ENCODE results near the gene ZCCHC10. TPM values are rescaled to one million over a fixed set of nuclear protein-coding genes. Genes with fewer than 3 reads are reported as not detected.
"Not testable (repeated sequence)": the region's sequence is repeated elsewhere in the genome, so short reads cannot be mapped to it uniquely, and the experiment has no call there.

The ZCCHC10 gene
- total and polyA plus RNA-seq, 2 donors: 30.5 to 38.6 TPM

DNA sequence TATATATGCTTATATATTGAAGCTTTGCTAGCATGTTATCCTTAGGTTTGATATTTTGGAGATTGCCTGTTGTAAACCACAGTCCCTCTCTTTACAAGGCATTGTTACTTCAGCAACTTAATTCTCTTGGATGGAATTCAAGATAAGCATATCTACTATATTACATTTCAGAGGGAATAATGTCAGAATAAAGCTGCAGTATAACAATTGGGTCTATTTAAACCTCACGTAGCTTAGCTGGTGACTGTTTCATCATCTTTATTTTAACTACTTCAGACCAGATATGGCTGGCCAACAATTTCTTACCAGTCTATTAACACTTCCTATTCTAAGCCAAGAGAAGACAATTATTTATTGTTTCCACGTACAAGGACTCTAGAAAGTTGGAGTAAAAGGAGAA, 27.1 kb downstream of the ZCCHC10 start:
- 72% methylated on average over 2 of the region's 2 CpGs for WGBS
- Histone ChIP-seq H3K4me1 (ENCODE audit: control insufficient read depth in 2 of 2, insufficient read depth in 2 of 2, low read length in 2 of 2) (no peaks in the 10 kb centered on the region), H3K27ac (ENCODE audit: low read depth in 1 of 2, low read length in 1 of 2) (no peak overlapping the region), H3K9me3 (ENCODE audit: control insufficient read depth in 2 of 2, insufficient read depth in 1 of 2, low read length in 1 of 2) (no peaks in the 10 kb centered on the region), H3K36me3 (ENCODE audit: control insufficient read depth in 2 of 2, insufficient read depth in 2 of 2, low read length in 1 of 2) (peaks cover 4 to 7% of the 10 kb centered on the region in 2 donors), H3K27me3 (ENCODE audit: control insufficient read depth in 2 of 2, insufficient read depth in 1 of 2, low read length in 1 of 2) (no peaks in the 10 kb centered on the region), H3K4me3 (ENCODE audit: low read length in 2 of 2) (no peak overlapping the region)
- no peak for DNase-seq (ENCODE audit: low read depth in 6 of 9, low spot score in 9 of 9)

GRCh38 chr5:132998556-132998955, 27.8 kb downstream of the ZCCHC10 start:
- H3K4me1 ChIP-seq (ENCODE audit: control insufficient read depth in 2 of 2, insufficient read depth in 2 of 2, low read length in 2 of 2): no peaks in the 10 kb centered on the region
- no peak overlapping the region for H3K4me3 ChIP-seq (ENCODE audit: low read length in 2 of 2)
- H3K27ac ChIP-seq (ENCODE audit: low read depth in 1 of 2, low read length in 1 of 2): no peak overlapping the region
- 100% methylated on average over 2 of the region's 2 CpGs for WGBS
- H3K36me3 ChIP-seq (ENCODE audit: control insufficient read depth in 2 of 2, insufficient read depth in 2 of 2, low read length in 1 of 2): peaks cover 4 to 7% of the 10 kb centered on the region in 2 donors
- no peaks in the 10 kb centered on the region for H3K27me3 ChIP-seq (ENCODE audit: control insufficient read depth in 2 of 2, insufficient read depth in 1 of 2, low read length in 1 of 2)
- no peaks in the 10 kb centered on the region for H3K9me3 ChIP-seq (ENCODE audit: control insufficient read depth in 2 of 2, insufficient read depth in 1 of 2, low read length in 1 of 2)
- no peak for DNase-seq (ENCODE audit: low read depth in 6 of 9, low spot score in 9 of 9)

DNA sequence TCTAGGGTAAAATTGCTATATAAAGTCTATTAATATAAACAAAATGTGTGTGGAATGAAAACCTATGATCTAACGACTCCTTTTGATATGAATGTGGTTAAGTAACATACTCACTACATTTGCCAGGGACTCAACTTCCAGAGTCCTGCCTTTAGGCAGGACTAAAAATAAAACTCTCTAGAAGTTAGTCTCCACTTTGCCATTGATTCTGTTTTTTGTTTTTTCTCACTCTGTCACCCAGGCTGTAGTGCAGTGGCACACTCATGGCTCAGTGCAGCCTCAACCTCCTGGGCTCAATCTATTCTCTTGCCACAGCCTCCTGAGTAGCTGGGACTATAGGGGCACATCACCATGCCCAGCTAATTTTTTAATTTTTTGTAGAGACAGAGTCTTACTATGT, 30.0 kb downstream of the ZCCHC10 start:
- Histone ChIP-seq H3K36me3 (ENCODE audit: control insufficient read depth in 2 of 2, insufficient read depth in 2 of 2, low read length in 1 of 2) (peaks cover 3 to 4% of the 10 kb centered on the region in 2 donors), H3K4me3 (ENCODE audit: low read length in 2 of 2) (no peak overlapping the region), H3K4me1 (ENCODE audit: control insufficient read depth in 2 of 2, insufficient read depth in 2 of 2, low read length in 2 of 2) (no peaks in the 10 kb centered on the region), H3K9me3 (ENCODE audit: control insufficient read depth in 2 of 2, insufficient read depth in 1 of 2, low read length in 1 of 2) (no peaks in the 10 kb centered on the region), H3K27me3 (ENCODE audit: control insufficient read depth in 2 of 2, insufficient read depth in 1 of 2, low read length in 1 of 2) (no peaks in the 10 kb centered on the region), H3K27ac (ENCODE audit: low read depth in 1 of 2, low read length in 1 of 2) (no peak overlapping the region)
- DNase-seq (ENCODE audit: low read depth in 6 of 9, low spot score in 9 of 9): no peak
- 95% methylated on average over 1 of the region's 1 CpG for WGBS

- no peak overlapping the region for H3K27ac ChIP-seq (ENCODE audit: low read depth in 1 of 2, low read length in 1 of 2)
- no peaks in the 10 kb centered on the region for H3K27me3 ChIP-seq (ENCODE audit: control insufficient read depth in 2 of 2, insufficient read depth in 1 of 2, low read length in 1 of 2)
- H3K4me1 ChIP-seq (ENCODE audit: control insufficient read depth in 2 of 2, insufficient read depth in 2 of 2, low read length in 2 of 2): no peaks in the 10 kb centered on the region
- no peaks in the 10 kb centered on the region for H3K9me3 ChIP-seq (ENCODE audit: control insufficient read depth in 2 of 2, insufficient read depth in 1 of 2, low read length in 1 of 2)
- DNase-seq (ENCODE audit: low read depth in 6 of 9, low spot score in 9 of 9): no peak
- H3K36me3 ChIP-seq (ENCODE audit: control insufficient read depth in 2 of 2, insufficient read depth in 2 of 2, low read length in 1 of 2): no peaks in the 10 kb centered on the region
- peak overlapping the region in 1 of 2 donors; percentile 1 for H3K4me3 ChIP-seq (ENCODE audit: low read length in 2 of 2)
- 83% methylated on average over 28 of the region's 28 CpGs for WGBS
These were observed 38.6 kb downstream of the ZCCHC10 start for GRCh38 chr5:132987531-132988408.

DNA sequence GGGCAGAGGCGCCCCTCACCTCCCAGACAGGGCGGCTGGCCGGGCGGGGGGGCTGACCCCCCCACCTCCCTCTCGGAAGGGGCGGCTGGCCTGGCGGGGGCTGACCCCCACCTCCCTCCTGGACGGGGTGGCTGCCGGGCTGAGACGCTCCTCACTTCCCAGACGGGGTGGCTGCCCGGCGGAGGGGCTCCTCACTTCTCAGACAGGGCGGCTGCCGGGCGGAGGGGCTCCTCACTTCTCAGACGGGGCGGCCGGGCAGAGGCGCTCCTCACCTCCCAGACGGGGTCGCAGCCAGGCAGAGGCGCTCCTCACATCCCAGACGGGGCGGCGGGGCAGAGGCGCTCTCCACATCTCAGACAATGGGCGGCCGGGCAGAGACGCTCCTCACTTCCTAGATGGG, 43.4 kb downstream of the ZCCHC10 start:
- H3K9me3 ChIP-seq (ENCODE audit: control insufficient read depth in 2 of 2, insufficient read depth in 1 of 2, low read length in 1 of 2); H3K36me3 ChIP-seq (ENCODE audit: control insufficient read depth in 2 of 2, insufficient read depth in 2 of 2, low read length in 1 of 2); H3K4me3 ChIP-seq (ENCODE audit: low read length in 2 of 2); H3K27ac ChIP-seq (ENCODE audit: low read depth in 1 of 2, low read length in 1 of 2); H3K27me3 ChIP-seq (ENCODE audit: control insufficient read depth in 2 of 2, insufficient read depth in 1 of 2, low read length in 1 of 2); H3K4me1 ChIP-seq (ENCODE audit: control insufficient read depth in 2 of 2, insufficient read depth in 2 of 2, low read length in 2 of 2); DNase-seq (ENCODE audit: low read depth in 6 of 9, low spot score in 9 of 9): not testable (repeated sequence)
- WGBS: 97% methylated on average over 27 of the region's 30 CpGs

GRCh38 chr5:132981288-132981687, 45.1 kb downstream of the ZCCHC10 start:
- Histone ChIP-seq H3K4me3 (ENCODE audit: low read length in 2 of 2) (no peak overlapping the region), H3K9me3 (ENCODE audit: control insufficient read depth in 2 of 2, insufficient read depth in 1 of 2, low read length in 1 of 2) (peaks cover 0 to 8% of the 10 kb centered on the region in 2 donors), H3K36me3 (ENCODE audit: control insufficient read depth in 2 of 2, insufficient read depth in 2 of 2, low read length in 1 of 2) (no peaks in the 10 kb centered on the region), H3K4me1 (ENCODE audit: control insufficient read depth in 2 of 2, insufficient read depth in 2 of 2, low read length in 2 of 2) (no peaks in the 10 kb centered on the region), H3K27me3 (ENCODE audit: control insufficient read depth in 2 of 2, insufficient read depth in 1 of 2, low read length in 1 of 2) (no peaks in the 10 kb centered on the region), H3K27ac (ENCODE audit: low read depth in 1 of 2, low read length in 1 of 2) (no peak overlapping the region)
- WGBS: 94% methylated on average over 3 of the region's 3 CpGs
- DNase-seq (ENCODE audit: low read depth in 6 of 9, low spot score in 9 of 9): no peak

DNA sequence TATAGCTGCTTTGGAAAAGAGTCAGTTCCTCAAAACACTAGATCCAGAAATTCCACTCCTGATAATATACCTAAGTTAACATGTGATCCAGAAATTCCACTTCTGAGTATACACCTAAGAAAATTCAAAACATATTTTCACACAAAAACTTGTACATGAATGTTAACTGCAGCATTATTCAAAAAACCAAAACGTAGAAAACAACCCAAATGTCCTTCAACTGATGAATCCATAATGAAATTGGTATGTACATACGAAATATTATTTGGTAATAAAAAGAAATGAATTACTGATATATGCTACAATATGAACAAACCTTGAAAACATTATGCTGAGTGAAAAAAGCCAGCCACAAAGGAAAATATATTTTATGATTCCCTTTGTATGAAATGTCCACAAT, 46.4 kb downstream of the ZCCHC10 start:
- peaks cover 0 to 8% of the 10 kb centered on the region in 2 donors for H3K9me3 ChIP-seq (ENCODE audit: control insufficient read depth in 2 of 2, insufficient read depth in 1 of 2, low read length in 1 of 2)
- no peak overlapping the region for H3K27ac ChIP-seq (ENCODE audit: low read depth in 1 of 2, low read length in 1 of 2)
- no peak for DNase-seq (ENCODE audit: low read depth in 6 of 9, low spot score in 9 of 9)
- no peak overlapping the region for H3K4me3 ChIP-seq (ENCODE audit: low read length in 2 of 2)
- no peaks in the 10 kb centered on the region for H3K4me1 ChIP-seq (ENCODE audit: control insufficient read depth in 2 of 2, insufficient read depth in 2 of 2, low read length in 2 of 2)
- WGBS: 82% methylated on average over 2 of the region's 2 CpGs
- H3K27me3 ChIP-seq (ENCODE audit: control insufficient read depth in 2 of 2, insufficient read depth in 1 of 2, low read length in 1 of 2): no peaks in the 10 kb centered on the region
- H3K36me3 ChIP-seq (ENCODE audit: control insufficient read depth in 2 of 2, insufficient read depth in 2 of 2, low read length in 1 of 2): no peaks in the 10 kb centered on the region

DNA sequence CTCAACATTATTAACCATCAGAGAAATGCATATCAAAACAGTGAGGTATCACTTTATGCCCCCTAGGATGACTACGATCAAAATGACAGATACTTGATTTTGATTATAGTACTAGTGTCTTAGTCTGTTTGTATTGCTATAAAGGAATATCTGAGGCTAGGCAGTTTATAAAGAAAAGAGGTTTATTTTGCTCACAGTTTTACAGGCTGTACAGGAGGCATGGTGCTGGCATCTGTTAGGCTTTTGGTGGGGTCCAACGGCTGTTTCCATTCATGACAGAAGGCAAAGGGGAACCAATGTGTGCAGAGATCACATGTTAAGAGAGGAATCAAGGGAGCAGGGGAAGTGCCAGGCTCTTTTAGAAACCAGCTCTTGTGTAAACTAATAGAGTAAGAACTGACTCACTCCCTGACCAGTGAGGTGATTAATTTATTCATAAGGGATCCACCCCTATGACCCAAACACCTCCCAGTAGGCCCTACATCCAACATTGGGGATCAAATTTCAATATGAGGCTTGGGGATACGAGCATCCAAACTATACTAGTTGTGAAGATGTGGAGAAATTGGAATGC, 46.9 kb downstream of the ZCCHC10 start:
- WGBS: 89% methylated on average over 3 of the region's 3 CpGs
- Histone ChIP-seq H3K4me1 (ENCODE audit: control insufficient read depth in 2 of 2, insufficient read depth in 2 of 2, low read length in 2 of 2) (no peaks in the 10 kb centered on the region), H3K27me3 (ENCODE audit: control insufficient read depth in 2 of 2, insufficient read depth in 1 of 2, low read length in 1 of 2) (no peaks in the 10 kb centered on the region), H3K27ac (ENCODE audit: low read depth in 1 of 2, low read length in 1 of 2) (no peak overlapping the region), H3K36me3 (ENCODE audit: control insufficient read depth in 2 of 2, insufficient read depth in 2 of 2, low read length in 1 of 2) (no peaks in the 10 kb centered on the region), H3K9me3 (ENCODE audit: control insufficient read depth in 2 of 2, insufficient read depth in 1 of 2, low read length in 1 of 2) (peaks cover 0 to 8% of the 10 kb centered on the region in 2 donors), H3K4me3 (ENCODE audit: low read length in 2 of 2) (no peak overlapping the region)
- no peak for DNase-seq (ENCODE audit: low read depth in 6 of 9, low spot score in 9 of 9)

GRCh38 chr5:132976852-132977251, 49.5 kb downstream of the ZCCHC10 start:
- no peak overlapping the region for H3K4me3 ChIP-seq (ENCODE audit: low read length in 2 of 2)
- no peak overlapping the region for H3K27ac ChIP-seq (ENCODE audit: low read depth in 1 of 2, low read length in 1 of 2)
- DNase-seq (ENCODE audit: low read depth in 6 of 9, low spot score in 9 of 9): no peak
- peaks cover 0 to 8% of the 10 kb centered on the region in 2 donors for H3K9me3 ChIP-seq (ENCODE audit: control insufficient read depth in 2 of 2, insufficient read depth in 1 of 2, low read length in 1 of 2)
- 95% methylated on average over 3 of the region's 3 CpGs for WGBS
- no peaks in the 10 kb centered on the region for H3K4me1 ChIP-seq (ENCODE audit: control insufficient read depth in 2 of 2, insufficient read depth in 2 of 2, low read length in 2 of 2)
- no peaks in the 10 kb centered on the region for H3K36me3 ChIP-seq (ENCODE audit: control insufficient read depth in 2 of 2, insufficient read depth in 2 of 2, low read length in 1 of 2)
- H3K27me3 ChIP-seq (ENCODE audit: control insufficient read depth in 2 of 2, insufficient read depth in 1 of 2, low read length in 1 of 2): no peaks in the 10 kb centered on the region

All from thymus (tissue), 11 donors.